ENCODE data around the gene PPIL1. TPM values are rescaled to one million over a fixed set of nuclear protein-coding genes. Genes with fewer than 3 reads are reported as not detected.

Gene PPIL1
- total and polyA plus RNA-seq, 2 of the 4 experiments (the other 2 are of a cell fraction) = 28.4 to 58.4 TPM

GRCh38 chr6:36848658-36849441 lies 25.8 kb downstream of the PPIL1 start (continued):
- no peak for TF ChIP-seq RAD21 (IDR thresholded peaks at IDR 0.05; ENCODE audit: low read length)
- no peak for TF ChIP-seq CHD1 (IDR thresholded peaks at IDR 0.05; ENCODE audit: low read depth, low read length)

GRCh38 chr6:36847991-36848390 lies 26.6 kb downstream of the PPIL1 start:
- H2BK5ac ChIP-seq (ENCODE audit: low read depth, low read length, poor library complexity, severe bottlenecking) = no peak overlapping the region
- no peak overlapping the region for H3K14ac ChIP-seq (replicated peaks; ENCODE audit: low read depth, low read length)
- no peak for DNase-seq
- H2AK5ac ChIP-seq (ENCODE audit: low read depth, low read length) = no peak overlapping the region; the same call in 1 of the 2 replicates
- H2AK9ac ChIP-seq (replicated peaks; ENCODE audit: low read depth, low read length, poor library complexity) = no peak overlapping the region
- ChIA-PET CTCF (interaction anchor here (1.9 kb wide), 1 partner anchor 170 kb away, joined by 5 read pairs; no protein-coding TSS in a partner anchor), POLR2A (ENCODE audit: unreplicated experiment) (no interaction called here)
- dilution Hi-C loops (cut with HindIII; ENCODE audit: low sequenced_read_pairs, unreplicated experiment) = no loop called here
- no peak overlapping the region for H3K9ac ChIP-seq (ENCODE audit: low read depth, low read length)
- intact Hi-C loops (cut with micrococcal nuclease) = no loop called here
- in situ Hi-C loops (cut with MboI; ENCODE audit: low sequenced_read_pairs) = no loop called here
- no peak overlapping the region for H3K4me3 ChIP-seq (ENCODE audit: insufficient read depth, low read depth, low read length)
- BruUV-seq (replicated peaks) = no TSS peak
- no peaks in the 10 kb centered on the region for H4K20me1 ChIP-seq (ENCODE audit: insufficient read depth, low read length)
- 100% methylated on average over 4 of the region's 6 CpGs; no CpG with 5 or more reads in 1 of the 2 experiments for WGBS, 2 experiments (ENCODE audit: extremely low coverage in 2 of 2, insufficient read length in 1 of 2)
- no peak overlapping the region for H4K5ac ChIP-seq (ENCODE audit: low read depth, low read length)
- H3K27ac ChIP-seq (ENCODE audit: insufficient read depth, low read length) = no peak overlapping the region
- H3K36me3 ChIP-seq (ENCODE audit: control insufficient read depth, insufficient read depth, low read length) = no peaks in the 10 kb centered on the region
- H3K4ac ChIP-seq (ENCODE audit: low read depth, low read length) = no peak overlapping the region
- TF ChIP-seq NFE2L2 (IDR thresholded peaks at IDR 0.05; ENCODE audit: low read depth, low read length) = no peak
- no peak for TF ChIP-seq FOS (IDR thresholded peaks at IDR 0.05; ENCODE audit: low read depth, low read length)
- H2AFZ ChIP-seq (replicated peaks; ENCODE audit: low read length, poor library complexity) = no peak overlapping the region
- peaks cover 0 to 7% of the 10 kb centered on the region in 2 experiments; a peak in 1 of 4 replicates for H3K79me1 ChIP-seq (ENCODE audit: low read depth in 1 of 2, low read length in 2 of 2)
- H3K56ac ChIP-seq (ENCODE audit: extremely low read depth, insufficient read depth, low read length) = no peak overlapping the region
- no peak overlapping the region for H4K91ac ChIP-seq (ENCODE audit: insufficient read depth, low read depth, low read length)
- H3K4me2 ChIP-seq (ENCODE audit: low read depth, low read length) = no peak overlapping the region
- H2BK120ac ChIP-seq (ENCODE audit: low read depth, low read length) = no peak overlapping the region
- H2BK20ac ChIP-seq (ENCODE audit: low read depth, low read length) = no peak overlapping the region
- no peak overlapping the region for H3K23ac ChIP-seq (ENCODE audit: low read depth, low read length)
- H3K9me3 ChIP-seq (ENCODE audit: control insufficient read depth, insufficient read depth, low read length) = peaks cover 3% of the 10 kb centered on the region
- no peak overlapping the region for H4K8ac ChIP-seq (ENCODE audit: low read depth in 2 of 2, low read length in 2 of 2)
- no peak overlapping the region for H2BK15ac ChIP-seq (ENCODE audit: low read depth, low read length)
- H3K27me3 ChIP-seq (ENCODE audit: control insufficient read depth, insufficient read depth, low read length) = peaks cover 6% of the 10 kb centered on the region
- H3K18ac ChIP-seq (ENCODE audit: low read depth, low read length) = no peak overlapping the region
- peaks cover 6% of the 10 kb centered on the region for H3K4me1 ChIP-seq (ENCODE audit: control insufficient read depth, insufficient read depth, low read length)
- ATAC-seq (ENCODE audit: low read depth) = no peak
- peaks cover 10% of the 10 kb centered on the region for H3K9me1 ChIP-seq (ENCODE audit: insufficient read depth, low read length)

Measured in IMR-90 (cell line).